H9 (cell line): ENCODE measurements around the gene HIPK1. TPM values are rescaled to one million over a fixed set of nuclear protein-coding genes. Genes with fewer than 3 reads are reported as not detected.

Experiments used
- DNase-seq: peaks from one replicate; pipeline ENCODE4 v3.0.0-alpha.2; 2017
- H2AFZ ChIP-seq: one replicate; pipeline ENCODE4 v1.6.1; 2013; ENCODE audit warnings: mild to moderate bottlenecking, low read length, control low read depth, moderate library complexity
- H2AK5ac ChIP-seq: 2 replicates; pipeline ENCODE4 v1.6.1; 2013; ENCODE audit warnings: low read length, control low read depth, mixed read lengths; ENCODE audit not compliant: insufficient read length
- H2BK120ac ChIP-seq: one replicate; pipeline ENCODE4 v1.6.1; 2013; ENCODE audit warnings: low read depth, mild to moderate bottlenecking, low read length, control low read depth, inconsistent platforms; ENCODE audit not compliant: poor library complexity, severe bottlenecking
- H2BK12ac ChIP-seq: 2 replicates; pipeline ENCODE4 v1.6.1; 2013; ENCODE audit warnings: low read length, control low read depth, mixed read lengths, low read depth; ENCODE audit not compliant: insufficient read length
- H2BK15ac ChIP-seq: 2 replicates; pipeline ENCODE4 v1.6.1; 2013; ENCODE audit warnings: low read depth, low read length, control low read depth
- H2BK20ac ChIP-seq: one replicate; pipeline ENCODE4 v1.6.1; 2013; ENCODE audit warnings: low read depth, mild to moderate bottlenecking, low read length, control low read depth, inconsistent platforms; ENCODE audit not compliant: poor library complexity, severe bottlenecking
- H2BK5ac ChIP-seq: 2 replicates; pipeline ENCODE4 v1.6.1; 2013; ENCODE audit warnings: low read length, control low read depth, mixed read lengths; ENCODE audit not compliant: insufficient read length
- H3K14ac ChIP-seq: 2 replicates; pipeline ENCODE4 v1.6.1; 2013; ENCODE audit warnings: low read length, control low read depth; ENCODE audit not compliant: insufficient read depth
- H3K18ac ChIP-seq: 2 replicates; pipeline ENCODE4 v1.6.1; 2013; ENCODE audit warnings: low read depth, mild to moderate bottlenecking, mixed read lengths, low read length, control low read depth; ENCODE audit not compliant: insufficient read length
- H3K23ac ChIP-seq: 2 replicates; pipeline ENCODE4 v1.6.1; 2013; ENCODE audit warnings: low read length, control low read depth, mixed read lengths, low read depth; ENCODE audit not compliant: insufficient read length
- H3K23me2 ChIP-seq: 2 replicates; pipeline ENCODE4 v1.6.1; 2013; ENCODE audit warnings: low read depth, mild to moderate bottlenecking, mixed read lengths, low read length, control low read depth; ENCODE audit not compliant: insufficient read length, poor library complexity, severe bottlenecking
- H3K27ac ChIP-seq: 2 replicates; pipeline ENCODE4 v1.5.1; 2013; ENCODE audit warnings: low read length, control low read depth, mixed read lengths, low read depth; ENCODE audit not compliant: insufficient read length
- H3K27me3 ChIP-seq: 2 replicates; pipeline ENCODE4 v1.6.1; 2013; ENCODE audit warnings: low read length, control low read depth, inconsistent platforms; ENCODE audit not compliant: insufficient read depth
- H3K4ac ChIP-seq: 2 replicates; pipeline ENCODE4 v1.6.1; 2013; ENCODE audit warnings: low read depth, mild to moderate bottlenecking, control low read depth, inconsistent platforms, low read length, moderate library complexity
- H3K4me1 ChIP-seq: 2 replicates; pipeline ENCODE4 v1.6.1; 2013; ENCODE audit warnings: low read length, control low read depth, inconsistent platforms; ENCODE audit not compliant: insufficient read depth
- H3K4me2 ChIP-seq: 2 replicates; pipeline ENCODE4 v1.6.1; 2013; ENCODE audit warnings: low read length, control low read depth, mixed read lengths; ENCODE audit not compliant: insufficient read length, insufficient read depth
- H3K56ac ChIP-seq: 2 replicates; pipeline ENCODE4 v1.6.1; 2013; ENCODE audit warnings: low read depth, mild to moderate bottlenecking, mixed read lengths, low read length, control low read depth; ENCODE audit not compliant: insufficient read length
- H3K79me1 ChIP-seq: 2 replicates; pipeline ENCODE4 v1.6.1; 2013; ENCODE audit warnings: low read depth, mild to moderate bottlenecking, moderate library complexity, low read length, control low read depth, inconsistent platforms; ENCODE audit not compliant: insufficient read depth, poor library complexity, severe bottlenecking
- H3K79me2 ChIP-seq: 2 replicates; pipeline ENCODE4 v1.6.1; 2013; ENCODE audit warnings: low read length, control low read depth, inconsistent platforms; ENCODE audit not compliant: insufficient read depth
- H3K9ac ChIP-seq: 2 replicates; pipeline ENCODE4 v1.6.1; 2013; ENCODE audit warnings: low read length, control low read depth, mixed read lengths; ENCODE audit not compliant: insufficient read length; ENCODE audit errors: extremely low read depth
- H3K9me3 ChIP-seq: one replicate; pipeline ENCODE4 v1.6.1; 2013; ENCODE audit warnings: low read depth, low read length, inconsistent platforms; ENCODE audit not compliant: control insufficient read depth
- H3T11ph ChIP-seq: one replicate; pipeline ENCODE4 v1.6.1; 2013; ENCODE audit warnings: mild to moderate bottlenecking, low read length, control low read depth, inconsistent platforms
- H4K20me1 ChIP-seq: one replicate; pipeline ENCODE4 v1.6.1; 2013; ENCODE audit not compliant: control insufficient read depth, insufficient read length, insufficient read depth
- H4K5ac ChIP-seq: 2 replicates; pipeline ENCODE4 v1.6.1; 2013; ENCODE audit warnings: low read depth, mild to moderate bottlenecking, mixed read lengths, low read length, control low read depth; ENCODE audit not compliant: insufficient read length
- H4K8ac ChIP-seq: replicated peaks from 2 replicates; pipeline ENCODE4 v1.6.1; 2013; ENCODE audit warnings: low read length, control low read depth, mixed read lengths, low read depth; ENCODE audit not compliant: insufficient read length
- H4K91ac ChIP-seq: 2 replicates; pipeline ENCODE4 v1.6.1; 2013; ENCODE audit warnings: low read depth, mild to moderate bottlenecking, moderate library complexity, mixed read lengths, low read length, control low read depth; ENCODE audit not compliant: insufficient read length
- H3K27ac Mint-ChIP-seq, 3 experiments: 2 replicates in 2 of 3; 3 replicates in 1 of 3; pipeline ENCODE4 v1.8.0; 2020 to 2021; ENCODE audit warnings: mixed read lengths in 3 of 3, mild to moderate bottlenecking in 1 of 3, moderate library complexity in 1 of 3
- H3K27me3 Mint-ChIP-seq: 2 replicates; pipeline ENCODE4 v1.8.0; 2021; ENCODE audit warnings: low read depth, mild to moderate bottlenecking, moderate library complexity, mixed read lengths
- H3K36me3 Mint-ChIP-seq, 3 experiments: 2 replicates in 2 of 3; 3 replicates in 1 of 3; pipeline ENCODE4 v1.8.0; 2020 to 2021; ENCODE audit warnings: low read depth in 3 of 3, mixed read lengths in 3 of 3; ENCODE audit not compliant: insufficient read depth in 1 of 3
- H3K4me1 Mint-ChIP-seq, 2 experiments: 2 replicates each; pipeline ENCODE4 v1.8.0; 2020; ENCODE audit warnings: mixed read lengths in 2 of 2
- H3K4me3 Mint-ChIP-seq, 2 experiments: 2 replicates in 1 of 2; 3 replicates in 1 of 2; pipeline ENCODE4 v1.8.0; 2020 to 2021; ENCODE audit warnings: mild to moderate bottlenecking in 2 of 2, mixed read lengths in 2 of 2, moderate library complexity in 1 of 2
- H3K9me3 Mint-ChIP-seq, 2 experiments: 2 replicates in 1 of 2; 3 replicates in 1 of 2; pipeline ENCODE4 v1.8.0; 2020; ENCODE audit warnings: mild to moderate bottlenecking in 2 of 2, mixed read lengths in 2 of 2, moderate library complexity in 1 of 2
- CTCF ChIP-seq: fragments of 200-600 bp; sonication (generic); conservative IDR thresholded peaks from 3 replicates; pipeline ENCODE4 v1.8.0; 2021; ENCODE audit warnings: antibody characterized with exemption, mild to moderate bottlenecking
- WGBS: extraction: QIAGEN DNeasy Blood & Tissue Kit; methylation state at CpG from one replicate; pipeline ENCODE4 v1.1.7; 2013; ENCODE audit warnings: missing lambda C conversion rate, low lambda C conversion rate, mixed read lengths; ENCODE audit not compliant: insufficient read length; ENCODE audit errors: extremely low coverage; 5-methylcytosine and 5-hydroxymethylcytosine counted together
- total RNA-seq: library from RNA; stranded (reverse); gene quantifications from 2 replicates; pipeline ENCODE4 v1.2.1, GENCODE V29; 2021

The HIPK1 gene
- total RNA-seq, 1 experiment from 2014 or later, result 65.7 TPM

- Histone ChIP-seq H3K79me1 (no peaks in the 10 kb centered on the region), H3K56ac (no peak overlapping the region), H4K20me1 (no peaks in the 10 kb centered on the region), H3K14ac (no peak overlapping the region; the same call in 1 of the 2 replicates), H3K18ac (no peak overlapping the region), H3K23ac (no peak overlapping the region), H3K4me1 (no peaks in the 10 kb centered on the region), H3T11ph (no peak overlapping the region), H3K27me3 (no peaks in the 10 kb centered on the region), H2BK120ac (no peak overlapping the region), H2BK20ac (no peak overlapping the region), H2AK5ac (no peak overlapping the region), H3K4me2 (no peak overlapping the region), H4K8ac (no peak overlapping the region), H2AFZ (no peak overlapping the region), H4K91ac (no peak overlapping the region), H3K23me2 (no peaks in the 10 kb centered on the region), H2BK12ac (no peak overlapping the region), H3K9ac (no peak overlapping the region), H3K79me2 (no peaks in the 10 kb centered on the region), H2BK5ac (no peak overlapping the region), H4K5ac (no peak overlapping the region), H3K9me3 (no peaks in the 10 kb centered on the region), H3K4ac (no peak overlapping the region), H2BK15ac (no peak overlapping the region), H3K27ac (no peak overlapping the region)
- Mint-ChIP-seq H3K27me3 (no peaks in the 10 kb centered on the region), H3K4me1 (no peaks in the 10 kb centered on the region), H3K27ac (no peak overlapping the region), H3K4me3 (no peak overlapping the region), H3K9me3 (no peaks in the 10 kb centered on the region), H3K36me3 (no peaks in the 10 kb centered on the region)
- no peak for DNase-seq
- no peak for TF ChIP-seq CTCF
- WGBS, result no CpG with 5 or more reads among the region's 17 CpGs
Observed at GRCh38 chr1:113886417-113887401, 42.4 kb upstream of the HIPK1 start.
